GM23338 (cell line): ENCODE results near the gene NTM. TPM values are rescaled to one million over a fixed set of nuclear protein-coding genes. Genes with fewer than 3 reads are reported as not detected.
A peak's percentile ranks its signal among the peaks of the same experiment; 100 is the strongest.

ENCODE experiments used
- ATAC-seq: fragments of 200-7000 bp; cut with Tn5 transposase; 3 replicates; pipeline ENCODE4 v1.9.1; 2020
- DNase-seq: peaks from one replicate; pipeline ENCODE4 v3.0.0-alpha.2; 2015; ENCODE audit warnings: low spot score
- H2AFZ ChIP-seq: fragments of 200-600 bp; sonication (generic); 2 replicates; pipeline ENCODE4 v1.8.0; 2016; ENCODE audit warnings: antibody characterized with exemption, mild to moderate bottlenecking, moderate library complexity
- H3F3A ChIP-seq: fragments of 200-600 bp; sonication (generic); replicated peaks from 2 replicates; pipeline ENCODE4 v1.8.0; 2017; ENCODE audit warnings: antibody characterized with exemption, mixed run types, low read depth
- H3K27ac ChIP-seq: fragments of 200-600 bp; sonication (generic); 2 replicates; pipeline ENCODE4 v1.6.1; 2016; ENCODE audit warnings: low read depth
- H3K27me3 ChIP-seq: fragments of 200-600 bp; sonication (generic); 2 replicates; pipeline ENCODE4 v1.8.0; 2016; ENCODE audit warnings: mild to moderate bottlenecking, mixed run types, moderate library complexity; ENCODE audit not compliant: insufficient read depth
- H3K36me3 ChIP-seq: fragments of 200-600 bp; sonication (generic); 2 replicates; pipeline ENCODE4 v1.8.0; 2016; ENCODE audit warnings: mild to moderate bottlenecking; ENCODE audit not compliant: insufficient read depth
- H3K4me1 ChIP-seq: fragments of 200-600 bp; sonication (generic); 2 replicates; pipeline ENCODE4 v1.8.0; 2016; ENCODE audit warnings: mild to moderate bottlenecking, moderate library complexity; ENCODE audit not compliant: insufficient read depth
- H3K4me2 ChIP-seq: fragments of 200-600 bp; sonication (generic); 2 replicates; pipeline ENCODE4 v1.7.1; 2017; ENCODE audit warnings: mixed run types
- H3K4me3 ChIP-seq: fragments of 200-600 bp; sonication (generic); 2 replicates; pipeline ENCODE4 v1.6.1; 2016; ENCODE audit warnings: mixed run types
- H3K79me2 ChIP-seq: fragments of 200-600 bp; sonication (generic); replicated peaks from 2 replicates; pipeline ENCODE4 v1.8.0; 2017; ENCODE audit warnings: mild to moderate bottlenecking; ENCODE audit not compliant: insufficient read depth
- H3K9me2 ChIP-seq: fragments of 200-600 bp; sonication (generic); 2 replicates; pipeline ENCODE4 v1.8.0; 2017; ENCODE audit not compliant: insufficient read depth
- H4K20me1 ChIP-seq: fragments of 200-600 bp; sonication (generic); replicated peaks from 2 replicates; pipeline ENCODE4 v1.8.0; 2017; ENCODE audit warnings: mild to moderate bottlenecking; ENCODE audit not compliant: insufficient read depth
- H3K27ac Mint-ChIP-seq: 2 replicates; pipeline ENCODE4 v1.8.0; 2020; ENCODE audit warnings: inconsistent platforms, mild to moderate bottlenecking, moderate library complexity, mixed read lengths
- H3K27me3 Mint-ChIP-seq: 3 replicates; pipeline ENCODE4 v1.8.0; 2022; ENCODE audit warnings: low read depth, mild to moderate bottlenecking, moderate library complexity, mixed read lengths, inconsistent platforms; ENCODE audit not compliant: insufficient read depth, poor library complexity
- H3K36me3 Mint-ChIP-seq: 3 replicates; pipeline ENCODE4 v1.8.0; 2021; ENCODE audit warnings: low read depth, mild to moderate bottlenecking, inconsistent platforms, moderate library complexity, mixed read lengths
- H3K4me1 Mint-ChIP-seq: 3 replicates; pipeline ENCODE4 v1.8.0; 2020; ENCODE audit warnings: mild to moderate bottlenecking, inconsistent platforms, mixed read lengths
- H3K4me3 Mint-ChIP-seq: 3 replicates; pipeline ENCODE4 v1.8.0; 2021; ENCODE audit warnings: moderate library complexity, mild to moderate bottlenecking, inconsistent platforms, mixed read lengths
- H3K9me3 Mint-ChIP-seq: 3 replicates; pipeline ENCODE4 v1.8.0; 2020; ENCODE audit warnings: moderate library complexity, mild to moderate bottlenecking, inconsistent platforms, mixed read lengths
- CTCF ChIP-seq, 2 experiments: fragments of 200-600 bp in 1 of 2; sonication (generic) in 1 of 2; conservative IDR thresholded peaks; 2 replicates each; pipeline versions ENCODE4 v1.5.1 to v1.6.1; 2016 to 2017; ENCODE audit warnings: antibody characterized with exemption in 2 of 2, low read depth in 2 of 2, mild to moderate bottlenecking in 2 of 2, moderate library complexity in 1 of 2
- EZH2 ChIP-seq: fragments of 200-600 bp; sonication (generic); IDR thresholded peaks from one replicate; pipeline ENCODE4 v1.8.0; 2017; ENCODE audit warnings: antibody characterized with exemption, mild to moderate bottlenecking, low read depth; ENCODE audit not compliant: unreplicated experiment
- EZH2phosphoT487 ChIP-seq: fragments of 200-600 bp; sonication (generic); IDR thresholded peaks from one replicate; pipeline ENCODE4 v1.8.1; 2018; ENCODE audit warnings: antibody characterized with exemption; ENCODE audit not compliant: unreplicated experiment
- JUNB ChIP-seq: IDR thresholded peaks from one replicate; pipeline ENCODE4 v1.6.1; 2016; ENCODE audit warnings: antibody characterized with exemption; ENCODE audit not compliant: unreplicated experiment
- NANOG ChIP-seq: IDR thresholded peaks from 2 replicates; pipeline ENCODE4 v1.6.1; 2016; ENCODE audit warnings: antibody characterized with exemption, borderline replicate concordance
- POLR2AphosphoS5 ChIP-seq: IDR thresholded peaks from 2 replicates; pipeline ENCODE4 v1.6.1; 2016; ENCODE audit warnings: antibody characterized with exemption, low read depth
- STAT1 ChIP-seq: IDR thresholded peaks from one replicate; pipeline ENCODE4 v1.6.1; 2016; ENCODE audit warnings: antibody characterized with exemption; ENCODE audit not compliant: unreplicated experiment
- ZNF114 ChIP-seq: fragments of 250-450 bp; sonication (Bioruptor Pico); IDR thresholded peaks from 2 replicates; pipeline ENCODE4 v1.5.0; 2020; ENCODE audit warnings: mild to moderate bottlenecking, moderate library complexity
- ZNF462 ChIP-seq: fragments of 250-450 bp; sonication (Bioruptor Pico); IDR thresholded peaks from 2 replicates; pipeline ENCODE4 v1.5.0; 2020; ENCODE audit warnings: mild to moderate bottlenecking, moderate library complexity
- polyA plus RNA-seq: library from polyadenylated mRNA; unstranded; fragments of >200 nt; fragmentation: Nextera tagmentation; extraction: Ambion mirVana; gene quantifications from 2 replicates; pipeline ENCODE4 v1.2.1, GENCODE V29; 2016
- total RNA-seq: library from RNA; depleted of rRNA; stranded (reverse); fragments of >200 nt; shearing (Covaris generic); gene quantifications from 2 replicates; pipeline ENCODE4 v1.2.3, GENCODE V29; 2014

The NTM gene
- total and polyA plus RNA-seq, 2 experiments from 2014 or later, result 10.6 to 14.6 TPM

GRCh38 chr11:131483453-131483852 lies 113.0 kb downstream of the NTM start (continued):
- TF ChIP-seq ZNF462, result no peak
- TF ChIP-seq STAT1, result no peak

GRCh38 chr11:131483877-131484276 lies 113.5 kb downstream of the NTM start:
- DNase-seq (no peak), ATAC-seq (peak; percentile 69)
- H3K27me3 Mint-ChIP-seq, result no peaks in the 10 kb centered on the region
- peaks cover 8% of the 10 kb centered on the region for H3K4me1 Mint-ChIP-seq
- H3K36me3 Mint-ChIP-seq, result no peaks in the 10 kb centered on the region
- Histone ChIP-seq H3F3A (no peaks in the 10 kb centered on the region), H3K9me2 (no peaks in the 10 kb centered on the region), H3K27ac (no peak overlapping the region), H3K4me3 (no peak overlapping the region), H3K4me2 (no peak overlapping the region), H3K27me3 (no peaks in the 10 kb centered on the region), H3K79me2 (no peaks in the 10 kb centered on the region), H4K20me1 (0 out of 2 replicates have a peak, but pooled peaks cover 5% of the 10 kb centered on the region), H3K4me1 (no peaks in the 10 kb centered on the region), H3K36me3 (no peaks in the 10 kb centered on the region), H2AFZ (no peak overlapping the region)
- H3K9me3 Mint-ChIP-seq, result no peaks in the 10 kb centered on the region
- H3K27ac Mint-ChIP-seq, result no peak overlapping the region
- no peak overlapping the region for H3K4me3 Mint-ChIP-seq
- no peak for TF ChIP-seq POLR2AphosphoS5
- TF ChIP-seq JUNB, result no peak
- no peak for TF ChIP-seq ZNF462
- TF ChIP-seq EZH2, result no peak
- no peak for TF ChIP-seq CTCF (conservative IDR thresholded peaks at IDR 0.05; ENCODE audit: low read depth in 2 of 2)
- no peak for TF ChIP-seq ZNF114 (CRISPR knock-in tag)
- no peak for TF ChIP-seq EZH2phosphoT487
- TF ChIP-seq NANOG, result no peak
- TF ChIP-seq STAT1, result no peak
